ENCODE results near the gene FKBP7.
"Not testable (repeated sequence)": the region's sequence is repeated elsewhere in the genome, so short reads cannot be mapped to it uniquely, and the experiment has no call there.

Gene FKBP7

DNA sequence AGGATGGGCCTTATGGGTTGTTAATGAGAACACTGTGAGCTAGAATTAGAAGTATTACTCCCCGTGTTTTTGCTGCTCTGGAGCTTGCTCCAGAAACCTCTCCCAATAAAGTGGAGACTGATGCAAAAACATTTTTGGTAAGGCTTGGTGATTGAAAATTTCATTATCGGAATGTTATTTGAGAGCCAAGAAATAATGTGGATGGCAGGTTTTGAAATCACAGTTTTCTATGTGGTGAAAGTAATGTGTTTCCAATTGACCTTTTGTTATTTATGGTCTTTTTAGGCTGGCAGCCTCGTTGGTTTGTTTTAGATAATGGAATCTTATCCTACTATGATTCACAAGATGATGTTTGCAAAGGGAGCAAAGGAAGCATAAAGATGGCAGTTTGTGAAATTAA is 7.0 kb upstream of the FKBP7 start:
- DNase-seq (ENCODE audit: low read depth in 2 of 2) = no peak

DNA sequence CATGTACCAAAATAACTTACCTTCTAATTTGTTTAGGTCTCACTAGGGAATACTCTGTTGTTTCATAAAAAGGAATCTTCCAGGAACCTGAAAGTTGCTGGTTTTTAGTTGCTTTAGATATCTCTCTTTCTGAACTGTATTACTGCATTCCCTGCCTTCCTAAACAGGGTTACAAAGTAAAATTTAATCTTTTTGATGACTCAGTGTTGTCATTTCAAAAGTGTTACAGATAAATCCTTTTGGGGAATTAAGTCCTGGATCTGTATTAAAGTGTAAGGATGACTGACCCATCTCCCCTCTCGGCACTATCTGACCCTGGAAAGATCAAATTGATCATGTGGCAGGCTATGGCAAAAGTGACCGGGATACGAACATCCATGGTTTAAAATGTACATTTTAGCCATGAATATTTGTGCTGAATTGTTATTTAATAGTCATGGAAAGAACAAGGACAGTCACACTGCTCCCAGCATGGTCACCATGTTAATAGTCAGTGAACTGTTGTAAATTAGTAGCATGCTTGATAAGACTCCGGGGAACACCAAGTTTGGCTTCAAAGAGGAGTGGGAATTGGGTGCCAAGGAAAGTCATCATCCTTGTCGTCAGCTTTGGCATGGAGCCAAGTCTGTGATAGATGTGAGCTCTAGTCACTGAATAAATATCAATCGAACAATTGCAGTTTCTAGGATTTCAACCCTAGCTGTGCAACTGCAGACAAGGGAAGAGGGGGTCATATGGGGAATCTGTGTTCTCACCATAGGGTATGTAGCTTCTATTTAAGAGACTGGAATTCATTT is 6.0 kb upstream of the FKBP7 start:
- no peak for DNase-seq (ENCODE audit: low read depth in 2 of 2)

DNA sequence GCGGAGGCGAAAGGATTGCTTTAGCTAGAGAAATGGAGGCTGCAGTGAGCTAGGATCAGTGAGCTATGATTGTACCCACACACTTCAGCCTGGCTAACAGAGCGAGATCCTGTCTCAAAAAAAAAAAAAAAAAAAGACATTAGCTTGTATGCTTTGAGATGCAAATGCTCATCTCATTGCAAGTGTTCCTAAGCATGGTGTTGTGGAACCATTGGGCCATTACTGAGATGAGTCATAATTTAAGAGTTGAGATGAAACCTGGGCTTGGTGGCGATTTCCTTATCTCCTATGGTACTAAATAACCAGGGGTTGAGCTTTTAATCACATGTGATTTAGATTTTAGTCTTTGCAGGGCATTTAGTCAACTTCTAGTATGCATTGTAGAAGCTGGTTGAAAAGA is 4.0 kb upstream of the FKBP7 start:
- DNase-seq (ENCODE audit: low read depth in 2 of 2) = no peak

DNA sequence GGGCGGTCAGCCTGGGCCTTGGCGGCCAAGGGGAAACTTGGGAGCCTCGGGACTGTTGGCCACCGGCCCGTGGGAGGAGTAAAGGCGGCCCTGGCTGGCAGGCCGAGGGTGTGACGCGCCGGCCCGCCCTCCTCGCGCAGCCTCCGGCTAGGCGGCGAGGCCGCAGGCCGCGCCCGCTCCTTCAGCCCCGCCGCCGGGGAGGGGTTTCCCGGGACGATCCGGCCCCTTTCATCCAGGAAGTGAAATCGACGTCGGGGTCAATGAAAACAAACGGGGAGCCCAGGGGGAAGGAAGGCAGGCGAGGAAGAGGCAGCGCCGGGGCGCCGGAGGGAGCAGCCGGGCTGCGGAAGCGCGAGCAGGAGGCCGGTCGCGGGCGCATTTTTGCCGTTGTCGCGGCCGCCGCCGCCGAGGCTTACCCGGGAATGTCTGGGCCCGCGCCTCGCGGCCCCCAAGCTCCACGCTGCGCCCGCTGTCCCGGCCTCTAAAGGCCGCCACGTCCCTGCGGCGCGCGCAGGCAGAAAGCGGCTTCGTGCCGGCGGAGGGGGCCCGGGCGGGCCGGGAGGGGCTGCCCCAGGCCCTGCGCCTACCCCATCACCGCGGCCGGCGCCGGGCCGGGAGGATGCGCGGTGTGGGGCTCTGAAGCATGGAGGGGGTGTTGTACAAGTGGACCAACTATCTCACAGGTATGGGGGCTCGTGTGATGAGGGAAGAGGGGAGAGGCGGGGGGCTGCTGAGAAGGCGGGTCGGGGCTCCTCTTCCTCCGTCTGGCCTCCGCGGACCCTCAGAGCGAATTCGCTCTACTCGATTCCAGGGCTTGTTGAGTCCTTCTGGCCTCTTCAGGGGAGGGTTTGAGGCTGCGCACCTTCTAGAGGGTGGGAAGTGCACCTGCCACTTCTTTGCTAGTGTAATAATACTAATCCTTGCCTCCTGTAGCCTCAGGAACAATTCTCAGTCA is 2.1 kb upstream of the FKBP7 start, which contains the start of gene PLEKHA3:
PLEKHA3 (plus strand) TSS at position 231 of the 955 bp plus-strand sequence; CDS start at position 644, 413 bp downstream.
- peak; percentile 53 to 56 for DNase-seq (ENCODE audit: low read depth in 2 of 2)

DNA sequence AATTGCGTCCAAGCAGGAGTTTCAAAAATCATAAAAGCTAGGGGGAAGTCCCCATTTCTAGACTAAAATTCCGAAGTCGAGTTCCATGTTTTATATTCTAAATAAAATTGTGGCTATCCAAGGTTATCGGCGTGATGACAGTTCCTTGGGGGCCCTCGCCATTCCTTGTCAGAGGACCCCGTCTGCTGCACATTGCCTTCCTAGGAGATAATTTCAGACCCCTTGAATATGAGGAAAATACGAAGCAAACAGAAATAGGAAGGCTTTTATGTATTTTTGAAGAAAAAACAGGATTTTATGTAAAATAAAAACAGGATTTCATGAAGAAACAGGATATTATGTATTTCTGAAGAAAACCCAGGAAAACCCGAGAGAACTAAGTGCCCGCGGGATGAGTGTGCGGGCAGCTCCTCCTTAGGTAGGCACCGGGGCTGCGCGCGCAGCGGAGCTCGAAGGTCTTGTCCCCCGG is 1.4 kb upstream of the FKBP7 start:
- no peak for DNase-seq (ENCODE audit: low read depth in 2 of 2)

DNA sequence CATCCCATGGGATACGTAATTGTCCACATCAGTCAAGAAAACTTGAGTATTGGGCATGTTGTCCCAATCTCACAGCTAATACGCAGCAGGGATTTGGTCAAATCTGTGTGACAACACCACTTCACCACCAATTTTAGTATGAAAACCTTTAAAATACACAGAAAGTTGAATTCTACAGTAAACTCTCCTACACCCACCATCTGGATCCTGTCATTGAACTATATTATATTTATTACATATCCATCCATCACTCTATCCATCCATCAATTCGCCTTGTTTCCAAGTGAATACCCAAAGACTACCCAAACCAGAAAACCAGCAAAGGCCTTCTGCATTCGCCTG is 846 bp upstream of the FKBP7 start:
- DNase-seq (ENCODE audit: low read depth in 2 of 2) = no peak

DNA sequence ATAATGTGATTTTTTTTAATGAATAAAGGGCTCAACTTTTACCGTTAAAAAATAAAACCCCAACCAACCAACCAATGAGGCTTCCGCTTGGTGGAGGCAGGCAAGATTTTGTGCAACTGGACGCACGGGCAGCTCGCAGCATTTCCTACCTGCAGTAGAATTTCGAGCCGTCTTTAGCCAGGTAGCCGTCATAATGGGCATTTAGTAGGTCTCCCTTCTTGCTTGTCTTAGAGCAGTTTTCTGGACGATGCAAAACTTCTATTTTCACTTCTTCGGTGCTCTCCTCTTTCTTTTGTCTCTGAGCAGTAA is 316 bp downstream of the FKBP7 start:
- no peak for DNase-seq (ENCODE audit: low read depth in 2 of 2)

DNA sequence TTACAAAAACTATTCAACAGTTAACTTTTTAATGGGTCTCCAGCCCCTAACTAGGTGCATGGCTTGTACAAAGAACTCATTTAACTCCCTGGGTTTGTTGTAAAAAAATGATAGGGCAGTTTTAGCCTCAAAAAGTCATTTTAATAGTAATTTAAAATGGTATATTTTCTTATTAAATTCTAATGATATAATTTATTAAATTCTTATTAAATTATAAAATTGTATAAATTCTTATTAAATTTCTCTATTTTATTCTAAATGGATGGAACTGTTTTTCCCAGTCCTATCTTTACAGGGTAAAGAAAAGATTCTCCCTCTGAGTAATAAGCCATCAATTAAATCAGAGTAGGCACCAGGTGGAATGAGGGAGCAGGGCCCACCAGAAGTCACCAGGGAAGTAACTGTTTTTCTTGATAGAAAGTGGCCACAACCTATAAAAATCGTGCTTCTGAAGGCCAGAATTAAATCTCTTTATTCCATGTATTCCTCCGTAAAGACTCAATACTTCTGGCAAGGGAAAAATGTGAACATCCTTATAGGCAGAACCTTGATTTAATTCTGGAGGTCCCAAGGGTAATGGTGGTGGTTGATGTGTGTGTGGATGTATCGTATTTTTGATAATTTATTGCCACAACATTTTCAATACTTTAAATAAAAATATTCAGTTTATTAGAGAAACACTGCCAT is 814 bp downstream of the FKBP7 start:
- no peak for DNase-seq (ENCODE audit: low read depth in 2 of 2)

DNA sequence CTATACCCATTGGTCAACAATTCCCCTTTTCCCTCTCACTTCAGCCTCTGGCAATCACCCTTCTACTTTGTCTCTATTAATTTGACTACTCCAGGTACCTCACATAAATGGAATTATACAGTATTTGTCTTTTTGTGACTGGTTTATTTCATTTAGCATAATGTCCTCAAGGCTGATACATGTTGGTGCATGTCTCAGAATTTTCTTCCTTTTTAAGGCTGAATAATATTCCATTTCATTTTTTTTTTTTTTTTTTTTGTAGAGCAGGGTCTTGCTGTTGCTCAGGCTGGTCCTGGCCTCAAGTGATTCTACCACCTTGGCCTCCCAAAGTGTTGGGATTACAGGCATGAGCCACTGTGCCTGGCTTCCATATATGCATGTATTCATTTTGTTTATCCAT is 1.9 kb downstream of the FKBP7 start:
- DNase-seq (ENCODE audit: low read depth in 2 of 2) = no peak

DNA sequence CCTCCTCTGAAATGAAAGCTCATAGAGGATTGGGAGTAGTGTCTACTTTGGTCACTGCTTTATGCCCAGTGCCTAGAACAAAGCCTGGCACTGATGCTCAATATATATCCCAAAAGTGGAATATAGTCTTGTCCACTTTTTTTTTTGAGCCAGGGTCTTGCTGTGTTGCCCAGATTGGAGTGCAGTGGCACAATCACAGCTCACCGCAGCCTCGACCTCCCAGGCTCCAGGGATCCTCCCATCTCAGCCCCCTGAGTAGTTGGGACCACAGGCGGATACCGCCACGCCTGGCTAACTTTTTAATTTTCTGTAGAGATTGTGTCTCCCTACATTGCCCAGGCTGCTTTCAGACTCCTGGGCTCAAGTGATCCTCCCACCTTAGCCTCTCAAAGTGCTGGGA is 3.8 kb downstream of the FKBP7 start:
- no peak for DNase-seq (ENCODE audit: low read depth in 2 of 2)

DNA sequence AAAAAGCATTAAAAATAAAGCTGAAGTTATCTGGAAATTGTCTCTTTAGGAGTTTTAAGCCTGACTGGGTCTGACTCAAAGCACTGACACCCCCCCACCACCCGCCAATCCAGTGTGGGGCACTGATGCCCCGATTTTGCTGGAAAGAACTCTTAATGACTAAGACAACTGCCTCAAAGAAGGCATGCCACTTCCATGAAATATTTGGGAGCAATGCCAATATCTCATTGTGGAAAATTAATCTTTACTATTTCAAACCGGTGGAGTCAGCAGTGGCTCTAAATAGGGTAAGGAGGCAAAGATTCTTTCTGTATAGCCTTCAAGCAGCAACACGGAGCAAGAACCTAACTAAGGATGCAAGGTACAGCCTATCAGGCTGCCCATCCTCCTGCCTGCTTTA is 4.5 kb downstream of the FKBP7 start:
- no peak for DNase-seq (ENCODE audit: low read depth in 2 of 2)

DNA sequence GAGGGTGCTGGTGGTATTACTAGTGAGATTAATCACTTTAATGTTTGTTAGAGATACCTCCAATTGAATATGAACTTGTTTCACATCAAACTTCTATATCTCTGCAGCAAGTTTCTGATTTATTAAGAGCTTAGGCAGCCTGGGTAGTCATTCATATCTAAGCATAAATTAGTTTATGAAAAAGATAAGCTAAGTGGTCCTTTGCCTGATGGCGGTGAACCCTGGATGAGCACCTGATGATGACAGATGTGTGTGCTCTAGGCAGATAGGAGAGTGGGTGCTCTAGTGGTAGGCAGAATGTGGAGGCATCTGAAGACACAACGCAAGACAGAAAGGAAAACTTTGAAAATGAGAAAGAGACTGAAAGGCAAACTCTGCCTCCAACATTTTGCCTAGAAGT is 5.0 kb downstream of the FKBP7 start:
- no peak for DNase-seq (ENCODE audit: low read depth in 2 of 2)

DNA sequence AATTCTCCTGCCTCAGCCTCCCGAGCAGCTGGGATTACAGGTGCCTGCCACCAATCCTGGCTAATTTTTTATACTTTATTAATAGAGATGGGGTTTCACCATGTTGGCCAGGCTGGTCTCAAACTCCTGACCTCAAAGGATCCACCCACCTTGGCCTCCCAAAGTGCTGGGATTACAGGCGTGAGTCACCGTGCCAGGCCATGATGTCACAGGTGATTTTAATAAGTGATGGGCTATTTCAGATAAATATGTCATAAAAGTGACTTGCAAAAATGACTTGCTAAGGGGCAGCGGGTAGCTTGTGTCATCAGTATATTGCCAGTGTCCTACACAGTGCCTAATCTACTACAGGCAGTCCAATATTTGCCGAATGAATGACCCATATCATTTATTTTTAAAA is 7.1 kb downstream of the FKBP7 start:
- not testable (repeated sequence) for DNase-seq (ENCODE audit: low read depth in 2 of 2)

DNA sequence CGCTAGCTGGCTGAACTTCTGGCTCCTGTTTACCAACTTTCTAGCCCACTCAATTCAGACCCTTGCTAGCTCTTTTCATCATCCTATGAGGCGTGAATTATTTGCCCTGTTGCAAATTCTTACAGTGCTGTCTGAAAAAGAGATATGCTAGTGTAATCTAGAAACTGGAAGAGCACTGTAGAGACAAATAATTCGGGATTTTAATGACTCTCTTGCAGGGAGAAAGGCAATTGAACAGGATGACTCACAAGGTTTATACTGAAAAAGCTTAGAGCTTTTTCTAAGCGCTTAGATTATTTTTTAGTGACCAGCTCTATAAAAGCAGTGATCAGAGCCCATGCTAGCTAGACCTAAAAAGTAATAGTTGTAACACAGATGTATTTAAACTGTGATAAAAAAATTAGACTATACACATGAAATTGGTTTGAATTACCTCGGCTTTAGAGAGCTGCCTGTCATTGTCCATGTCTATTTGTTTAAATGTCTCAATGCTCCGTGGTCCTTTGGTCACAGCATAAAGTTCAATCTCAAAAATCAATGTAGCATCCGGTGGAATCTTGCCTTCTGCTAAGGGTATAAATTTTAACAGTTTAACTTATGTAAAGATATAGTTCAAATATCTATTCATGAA is 9.1 kb downstream of the FKBP7 start:
- DNase-seq (ENCODE audit: low read depth in 2 of 2) = no peak

DNA sequence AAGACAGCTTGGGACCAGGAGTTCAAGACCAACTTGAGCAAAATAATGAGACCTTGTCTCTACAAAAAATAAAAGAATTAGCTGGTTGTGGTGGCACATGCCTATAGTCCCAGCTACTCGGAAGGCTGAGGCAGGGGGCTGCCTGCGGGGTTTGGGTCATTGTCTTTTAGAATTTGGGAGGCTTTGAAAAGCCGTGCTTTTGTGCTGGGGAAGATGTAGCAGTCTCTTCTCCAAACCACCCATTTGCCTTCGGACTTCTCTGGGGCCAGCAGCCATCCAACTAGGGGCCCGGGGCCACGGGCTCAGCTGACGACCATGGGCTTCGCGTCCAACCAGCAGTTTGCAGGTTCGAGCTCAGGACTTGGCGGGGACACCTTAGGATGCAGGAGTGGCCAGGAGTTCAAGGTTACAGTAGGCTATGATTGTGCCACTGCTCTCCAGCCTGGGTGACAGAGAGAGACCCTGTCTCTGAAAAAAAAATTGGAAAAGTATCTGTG is 21.0 kb downstream of the FKBP7 start:
- DNase-seq (ENCODE audit: low read depth in 2 of 2) = no peak

DNA sequence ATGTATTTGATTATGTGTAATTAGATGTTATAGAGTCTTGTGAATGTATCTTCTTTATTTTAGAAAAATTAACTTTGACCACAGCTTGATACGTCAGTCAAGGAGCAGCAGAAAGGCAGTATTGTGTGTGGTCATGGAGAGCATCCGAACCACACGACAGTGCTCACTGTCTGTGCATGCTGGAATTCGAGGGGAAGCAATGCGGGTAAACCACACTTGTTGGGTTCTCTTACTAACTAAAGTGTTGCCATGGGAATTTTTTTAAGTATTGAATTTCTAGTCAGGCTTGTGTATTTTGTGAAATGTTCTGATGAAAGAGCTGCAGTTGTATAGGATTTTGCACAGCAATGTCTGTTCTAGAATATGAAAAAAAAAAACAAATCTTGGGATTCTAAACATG is 22.5 kb downstream of the FKBP7 start:
- no peak for DNase-seq (ENCODE audit: low read depth in 2 of 2)

DNA sequence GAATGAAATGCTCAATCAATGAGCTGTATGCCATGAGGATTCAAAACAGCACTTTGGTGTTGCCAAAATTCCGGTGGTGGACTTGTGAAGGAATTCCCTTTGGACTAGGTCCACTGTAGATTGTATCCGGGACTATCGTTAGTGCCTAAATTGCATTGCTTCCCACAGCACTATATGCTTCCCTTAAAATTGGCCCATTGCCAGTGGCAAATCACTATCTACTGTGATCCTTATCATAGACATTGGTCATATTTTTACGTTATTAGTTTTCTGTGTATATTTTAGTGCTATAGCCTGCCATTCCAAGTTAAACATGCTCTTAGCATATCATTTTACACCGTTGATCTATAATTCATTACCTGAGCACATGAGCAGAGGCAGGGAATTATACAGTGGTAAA is 25.5 kb downstream of the FKBP7 start:
- no peak for DNase-seq (ENCODE audit: low read depth in 2 of 2)

DNA sequence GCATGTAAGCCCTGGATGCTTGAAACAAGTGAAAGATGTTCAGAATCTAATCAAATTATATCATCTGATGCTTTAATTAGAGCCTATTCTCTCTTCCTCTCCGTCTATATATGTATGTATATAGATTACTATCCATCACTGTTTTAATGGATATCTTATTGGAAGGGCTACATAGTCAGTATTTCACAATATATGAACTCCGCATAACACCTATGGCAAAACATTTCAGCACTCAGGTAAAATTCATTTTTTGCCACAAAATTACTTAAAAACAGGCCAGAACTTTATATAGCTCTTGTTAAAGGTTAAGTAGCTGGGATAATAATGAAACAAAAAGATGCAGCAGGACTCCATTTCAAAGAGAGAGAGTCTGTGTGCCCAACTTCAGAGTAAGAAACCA is 26.1 kb downstream of the FKBP7 start:
- no peak for DNase-seq (ENCODE audit: low read depth in 2 of 2)

DNA sequence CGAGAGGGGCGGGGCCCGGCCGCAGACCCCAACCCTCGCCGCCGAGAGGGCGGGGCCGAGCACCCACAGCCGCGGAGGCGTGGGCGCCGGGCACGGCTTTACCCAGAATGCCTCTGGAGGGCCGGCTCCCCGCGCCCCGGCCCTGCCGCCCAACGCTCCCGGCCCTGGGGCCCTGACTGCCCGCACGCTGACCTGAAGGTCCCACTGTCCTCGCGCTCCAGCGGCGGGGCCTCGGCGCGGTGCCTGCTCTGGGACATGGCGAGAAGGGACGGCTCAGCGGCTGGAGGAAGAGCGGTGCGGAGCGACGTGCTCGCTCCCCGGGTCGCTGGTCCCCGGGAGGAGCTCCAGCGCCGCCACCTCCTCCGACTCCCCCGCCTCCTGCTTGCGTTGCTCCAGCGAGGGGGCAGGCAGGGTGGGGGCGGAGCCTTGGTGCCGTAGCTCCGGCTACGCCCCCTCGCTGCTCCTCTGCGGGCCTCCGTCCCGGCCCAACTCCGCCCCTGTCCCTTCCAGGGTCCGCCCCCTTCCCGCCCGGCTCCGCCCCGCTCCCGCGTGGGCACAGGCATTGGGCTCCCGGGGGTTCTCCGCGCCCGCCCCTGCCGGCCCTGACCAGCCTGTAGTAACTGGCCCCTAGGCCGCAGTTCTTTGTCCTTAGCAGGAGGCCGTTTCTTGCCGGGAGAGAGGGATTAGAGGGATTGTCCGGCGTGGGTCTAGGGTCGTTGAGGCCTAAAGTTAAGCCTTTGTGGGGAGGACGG is 27.4 kb downstream of the FKBP7 start, which contains the start of the genes PJVK and PRKRA:
PJVK (plus strand) TSS at position 605 of the 752 bp plus-strand sequence. CDS start 2,032 bp downstream, outside the sequence.
PRKRA (minus strand) TSS at position 402 of the 752 bp plus-strand sequence; CDS start at position 257, 145 bp downstream.
- peak; percentile 91 to 92 for DNase-seq (ENCODE audit: low read depth in 2 of 2)

DNA sequence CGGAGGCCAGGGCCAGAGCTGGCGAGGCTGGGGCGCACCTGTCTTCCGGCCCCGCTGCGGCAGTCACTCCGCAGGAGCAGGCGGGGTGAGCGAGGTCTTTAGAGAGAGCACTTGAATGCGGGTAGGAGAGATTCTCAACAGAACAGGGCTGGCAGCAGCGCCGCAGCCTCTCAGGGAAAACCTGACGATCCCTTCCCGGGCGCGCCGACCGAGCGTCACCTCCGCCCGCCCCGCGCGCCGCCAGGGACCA is 28.0 kb downstream of the FKBP7 start:
- no peak for DNase-seq (ENCODE audit: low read depth in 2 of 2)

All from activated CD8-positive, alpha-beta memory T cell treated with anti-CD3 and anti-CD28 coated beads for 4 hours (primary cell).